Esophagus squamous epithelium (tissue), 4 donors: ENCODE results near the gene TMEM80.

Experiments
- CTCF ChIP-seq, 6 experiments: fragments of 450-650 bp in 4 of 6; fragments of 200-600 bp in 2 of 6; sonication (generic) in 2 of 6; IDR thresholded peaks; one replicate each; pipeline ENCODE4 v1.5.1; 2016 to 2019; ENCODE audit warnings: antibody characterized with exemption in 6 of 6, mild to moderate bottlenecking in 4 of 6, moderate library complexity in 4 of 6
- POLR2A ChIP-seq, 4 donors: fragments of 450-650 bp; IDR thresholded peaks; one replicate each; pipeline ENCODE4 v1.6.1; 2017; ENCODE audit warnings: antibody characterized with exemption in 4 of 4, mild to moderate bottlenecking in 4 of 4, moderate library complexity in 3 of 4

- TF ChIP-seq CTCF (IDR thresholded peaks at IDR 0.05) (no peak), POLR2A (IDR thresholded peaks at IDR 0.05) (no peak)
Observed at GRCh38 chr11:709109-709997, 13.7 kb downstream of the TMEM80 start.
